HG03460 (cell line): Measurements from ENCODE around the gene AOAH.
A peak's percentile ranks its signal among the peaks of the same experiment; 100 is the strongest.
"Not testable (repeated sequence)": the region's sequence is repeated elsewhere in the genome, so short reads cannot be mapped to it uniquely, and the experiment has no call there.

Source experiments
- ATAC-seq: cut with Tn5 transposase; IDR thresholded peaks from one replicate; pipeline ENCODE4 v1.9.1; 2021; ENCODE audit not compliant: unreplicated experiment

The AOAH gene

GRCh38 chr7:36739351-36739750, 15.1 kb upstream of the AOAH start:
- ATAC-seq, result no peak

DNA sequence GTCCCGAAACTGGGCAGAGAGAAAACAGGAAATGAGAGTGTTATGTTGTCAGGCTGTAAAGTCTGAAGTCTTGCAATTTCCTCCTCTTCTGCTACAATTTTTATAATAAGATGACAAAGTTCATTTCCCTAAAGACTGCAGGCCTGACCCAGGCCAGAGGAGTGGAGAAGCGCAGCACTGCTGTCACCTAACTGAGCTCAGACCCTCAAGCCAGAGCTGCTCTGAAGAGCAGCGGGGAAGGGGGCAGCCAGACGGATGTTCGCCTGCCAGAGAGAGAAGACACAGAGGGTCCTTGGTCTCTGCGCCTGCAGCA, 12.6 kb upstream of the AOAH start:
- no peak for ATAC-seq

- peak; percentile 91 for ATAC-seq
These were observed 12.0 kb upstream of the AOAH start for GRCh38 chr7:36736090-36736898.

- ATAC-seq, result no peak
These were observed 10.9 kb upstream of the AOAH start for GRCh38 chr7:36735172-36735571.

GRCh38 chr7:36734731-36735130, 10.4 kb upstream of the AOAH start:
- no peak for ATAC-seq

- no peak for ATAC-seq
These were observed 9.1 kb upstream of the AOAH start for GRCh38 chr7:36733411-36733810.

- no peak for ATAC-seq
These were observed 8.5 kb upstream of the AOAH start for GRCh38 chr7:36732806-36733205.

GRCh38 chr7:36730046-36730445, 5.8 kb upstream of the AOAH start:
- no peak for ATAC-seq

DNA sequence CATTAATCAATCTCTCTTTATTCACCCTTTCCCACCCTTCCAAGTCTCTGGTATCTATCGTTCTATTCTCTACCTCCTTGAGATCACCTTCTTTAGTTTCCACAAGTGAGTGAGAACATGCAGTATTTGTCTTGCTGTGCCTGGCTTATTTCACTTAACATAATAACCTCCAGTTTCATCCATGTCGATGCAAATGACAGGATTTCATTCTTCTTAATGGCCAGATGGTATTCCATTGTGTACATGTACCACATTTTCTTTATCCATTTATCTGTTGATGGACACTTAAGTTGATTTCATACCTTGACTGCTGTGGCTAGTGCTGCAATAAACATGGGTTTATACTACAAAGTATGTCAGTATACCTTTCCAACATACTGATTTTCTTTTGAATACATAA, 3.8 kb upstream of the AOAH start:
- ATAC-seq, result no peak

- no peak for ATAC-seq
These were observed 2.7 kb upstream of the AOAH start for GRCh38 chr7:36726806-36727503.

GRCh38 chr7:36726311-36726710, 2.0 kb upstream of the AOAH start:
- ATAC-seq, result no peak

GRCh38 chr7:36724996-36725395, 702 bp upstream of the AOAH start:
- ATAC-seq, result no peak

DNA sequence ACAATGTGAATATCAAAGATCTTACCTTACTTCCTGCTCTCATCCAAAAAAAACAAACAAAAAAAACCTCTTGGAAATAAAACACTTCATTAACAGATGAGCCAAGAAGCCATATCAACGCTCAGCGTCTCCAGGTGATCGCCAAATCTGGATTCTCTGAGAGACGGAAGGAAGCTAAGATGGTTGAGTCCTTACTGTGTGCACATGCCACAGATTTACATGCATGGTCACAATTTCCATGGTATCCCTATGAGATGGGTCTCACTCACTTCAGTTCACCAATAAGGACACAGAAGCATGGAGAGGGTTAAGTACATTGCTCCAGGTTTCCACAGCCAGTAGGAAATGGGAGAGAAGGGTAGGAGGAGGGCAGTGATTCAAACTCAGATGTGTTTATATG, 1.0 kb downstream of the AOAH start:
- ATAC-seq, result no peak

DNA sequence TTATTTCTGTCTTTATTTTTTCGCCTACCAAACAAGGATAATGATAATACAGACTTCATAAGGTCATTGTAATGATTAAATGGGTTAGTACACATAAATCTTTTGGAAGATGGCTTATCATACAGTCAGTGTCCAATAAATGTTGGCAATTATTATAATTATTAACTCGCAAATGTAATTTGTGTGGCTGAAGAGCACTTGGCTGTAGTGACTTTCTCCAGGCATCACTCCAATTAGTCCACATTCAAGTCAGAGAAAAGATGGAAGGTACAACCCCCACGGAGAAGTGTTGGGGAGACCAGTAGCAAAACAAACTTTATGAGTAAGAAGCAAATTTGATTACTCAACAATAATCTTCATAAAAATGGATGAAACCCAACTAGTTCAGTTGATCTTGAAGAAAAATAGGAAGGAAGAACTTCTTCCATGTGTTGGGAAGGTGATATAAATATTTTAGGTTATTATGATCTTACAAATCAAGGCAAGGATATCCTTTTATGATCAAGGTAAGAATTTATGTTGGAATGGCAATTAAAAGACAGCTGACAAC, 5.1 kb downstream of the AOAH start:
- ATAC-seq, result no peak

- no peak for ATAC-seq
These were observed 6.7 kb downstream of the AOAH start for GRCh38 chr7:36717586-36717985.

DNA sequence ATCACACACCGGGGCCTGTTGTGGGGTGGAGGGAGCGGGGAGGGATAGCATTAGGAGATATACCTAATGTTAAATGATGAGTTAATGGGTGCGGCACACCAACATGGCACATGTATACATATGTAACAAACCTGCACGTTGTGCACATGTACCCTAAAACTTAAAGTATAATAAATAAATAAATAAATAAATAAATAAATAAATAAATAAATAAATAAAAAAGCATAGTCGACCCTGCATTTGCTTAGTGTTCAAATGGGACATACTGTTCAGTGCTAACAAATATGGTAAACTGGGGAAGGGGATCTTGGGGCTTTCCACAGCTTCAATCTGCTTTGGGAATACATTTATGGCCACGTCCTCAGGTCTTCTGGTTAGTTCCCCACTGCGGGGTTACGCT, 7.5 kb downstream of the AOAH start:
- not testable (repeated sequence) for ATAC-seq

DNA sequence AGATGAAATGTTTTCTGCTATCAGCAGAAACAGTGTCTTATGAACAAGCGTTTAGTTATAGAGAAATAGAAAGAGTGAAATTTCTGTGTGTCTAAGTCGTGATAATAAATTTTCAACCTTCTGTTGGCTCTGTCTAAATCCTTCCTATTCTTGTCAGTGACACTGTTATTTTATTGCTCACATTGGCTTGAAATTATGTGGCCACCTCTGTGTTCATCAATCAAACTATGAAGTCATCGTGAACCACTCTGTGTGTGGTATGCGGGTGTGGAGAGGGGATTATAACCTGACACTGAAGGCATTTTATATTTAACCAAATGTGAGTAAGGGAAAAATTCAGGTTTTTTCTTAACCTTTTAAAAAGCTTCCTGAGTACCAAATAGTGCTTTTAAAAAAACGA, 12.3 kb downstream of the AOAH start:
- no peak for ATAC-seq

DNA sequence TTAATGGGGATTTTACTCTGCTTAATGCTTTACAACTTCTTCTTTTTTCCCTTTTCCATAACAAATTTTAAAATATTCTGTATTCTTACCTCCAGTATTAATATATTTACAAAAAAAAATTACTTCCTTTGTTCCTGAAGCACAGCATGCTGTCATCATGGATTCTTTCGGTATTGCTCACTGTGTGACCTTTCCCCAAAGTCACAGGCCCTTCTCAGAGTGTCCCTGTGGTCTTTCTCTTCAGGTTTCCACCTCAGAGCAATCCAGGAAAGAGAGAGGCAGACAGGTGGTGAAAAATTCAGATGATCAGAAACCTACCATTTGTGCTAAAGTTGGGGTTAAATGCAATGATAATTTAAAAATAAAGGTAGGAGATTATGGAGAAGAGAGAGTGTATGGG, 13.0 kb downstream of the AOAH start:
- no peak for ATAC-seq

GRCh38 chr7:36710186-36710791, 14.0 kb downstream of the AOAH start:
- ATAC-seq, result no peak

- no peak for ATAC-seq
These were observed 15.5 kb downstream of the AOAH start for GRCh38 chr7:36708767-36709166.

DNA sequence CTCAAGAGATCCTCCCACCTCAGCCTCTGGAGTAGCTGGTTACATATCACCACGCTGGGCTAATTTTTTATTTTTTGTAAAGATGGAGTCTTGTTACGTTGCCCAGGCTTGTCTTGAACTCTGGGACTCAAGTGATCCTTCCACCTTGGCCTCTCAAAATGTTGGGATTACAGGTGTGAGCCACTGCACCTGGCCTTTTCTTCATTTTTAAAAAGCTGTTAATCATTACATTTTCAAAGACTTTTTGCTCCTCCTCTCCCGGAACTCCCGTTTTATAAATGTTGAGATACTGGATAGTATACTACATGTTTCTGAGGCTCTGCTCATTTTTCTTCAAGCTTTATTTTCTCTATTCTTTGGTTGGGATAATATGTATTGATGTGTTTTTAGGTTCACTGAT, 16.4 kb downstream of the AOAH start:
- no peak for ATAC-seq

- no peak for ATAC-seq
These were observed 16.8 kb downstream of the AOAH start for GRCh38 chr7:36707465-36707864.
